Smooth muscle cell (in vitro differentiated cells): ENCODE data around the gene SMARCB1. TPM values are rescaled to one million over a fixed set of nuclear protein-coding genes. Genes with fewer than 3 reads are reported as not detected.

Source experiments
- DNase-seq: peaks from one replicate; lab custom pipeline; 2025; ENCODE audit not compliant: unreplicated experiment; lab: John Stamatoyannopoulos, UW
- H2AFZ ChIP-seq: fragments of 200-600 bp; sonication (generic); 2 replicates; pipeline ENCODE4 v1.6.0; 2016; ENCODE audit warnings: antibody characterized with exemption, low read depth, mild to moderate bottlenecking
- H3F3A ChIP-seq: fragments of 200-600 bp; sonication (generic); 2 replicates; pipeline ENCODE4 v1.6.0; 2017; ENCODE audit warnings: antibody characterized with exemption, low read depth
- H3K27ac ChIP-seq: fragments of 200-600 bp; sonication (generic); 2 replicates; pipeline ENCODE4 v1.5.1; 2016; ENCODE audit warnings: low read depth, mild to moderate bottlenecking
- H3K27me3 ChIP-seq: fragments of 200-600 bp; sonication (generic); 2 replicates; pipeline ENCODE4 v1.6.1; 2016; ENCODE audit warnings: low read depth, mild to moderate bottlenecking
- H3K36me3 ChIP-seq: fragments of 200-600 bp; sonication (generic); 2 replicates; pipeline ENCODE4 v1.5.1; 2016; ENCODE audit warnings: low read depth
- H3K4me1 ChIP-seq: fragments of 200-600 bp; sonication (generic); 2 replicates; pipeline ENCODE4 v1.5.1; 2016; ENCODE audit warnings: low read depth
- H3K4me2 ChIP-seq: fragments of 200-600 bp; sonication (generic); 2 replicates; pipeline ENCODE4 v1.6.0; 2016; ENCODE audit warnings: mild to moderate bottlenecking
- H3K4me3 ChIP-seq: fragments of 200-600 bp; sonication (generic); 2 replicates; pipeline ENCODE4 v1.5.1; 2016; ENCODE audit warnings: mild to moderate bottlenecking
- H3K79me2 ChIP-seq: fragments of 200-600 bp; sonication (generic); 2 replicates; pipeline ENCODE4 v1.6.0; 2016; ENCODE audit warnings: low read depth, mild to moderate bottlenecking
- H3K9ac ChIP-seq: fragments of 200-600 bp; sonication (generic); 2 replicates; pipeline ENCODE4 v1.6.0; 2016; ENCODE audit warnings: low read depth
- H3K9me3 ChIP-seq: fragments of 200-600 bp; sonication (generic); replicated peaks from 2 replicates; pipeline ENCODE4 v1.5.1; 2016; ENCODE audit warnings: low read depth
- H4K20me1 ChIP-seq: fragments of 200-600 bp; sonication (generic); 2 replicates; pipeline ENCODE4 v1.6.0; 2016; ENCODE audit warnings: low read depth
- WGBS: methylation state at CpG from one replicate; pipeline ENCODE4 v1.1.7; 2016; ENCODE audit warnings: low lambda C conversion rate; 5-methylcytosine and 5-hydroxymethylcytosine counted together
- polyA plus RNA-seq: library from polyadenylated mRNA; unstranded; fragments of >200 nt; fragmentation: Nextera tagmentation; extraction: Ambion mirVana; gene quantifications from 2 replicates; pipeline ENCODE4 v1.2.1, GENCODE V29; 2016
- total RNA-seq: library from RNA; depleted of rRNA; stranded (reverse); fragments of >200 nt; gene quantifications from 2 replicates; pipeline ENCODE4 v1.2.3, GENCODE V29; 2014
- TF ChIP-seq, protein P1 (sequence below): fragments of 200-600 bp; sonication (generic); IDR thresholded peaks from 2 replicates; pipeline ENCODE4 v1.5.1; 2017; ENCODE audit warnings: borderline replicate concordance, mild to moderate bottlenecking, antibody characterized with exemption; ENCODE audit not compliant: insufficient read depth, poor library complexity, severe bottlenecking

SMARCB1 gene
- total and polyA plus RNA-seq, 2 experiments from 2014 or later: 65.8 to 124 TPM

DNA sequence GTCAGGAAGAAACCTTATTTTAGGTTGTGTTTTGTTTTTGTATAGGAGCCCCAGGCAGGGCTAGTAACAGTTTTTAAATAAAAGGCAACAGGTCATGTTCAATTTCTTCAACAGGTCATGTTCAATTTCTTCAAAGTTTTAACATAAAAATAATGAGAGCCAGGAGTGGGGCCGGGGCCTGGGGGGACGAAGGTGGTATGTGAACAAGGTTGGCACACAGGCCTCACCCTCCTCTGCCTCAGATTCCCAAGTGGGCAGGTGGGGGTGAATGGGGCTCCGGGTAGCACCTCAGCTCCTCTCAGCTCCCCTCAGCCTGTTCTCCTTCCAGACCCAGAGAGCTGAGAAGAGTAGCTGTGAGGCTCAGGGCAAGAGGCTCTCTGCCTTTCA, 47.6 kb downstream of the SMARCB1 start:
- Histone ChIP-seq H2AFZ (no peak overlapping the region), H3K79me2 (peaks cover 14% of the 10 kb centered on the region), H3K27ac (no peak overlapping the region), H3K9ac (no peak overlapping the region), H3K36me3 (no peaks in the 10 kb centered on the region), H3K27me3 (no peaks in the 10 kb centered on the region), H3K4me2 (no peak overlapping the region), H3K4me1 (peaks cover 9% of the 10 kb centered on the region), H3F3A (peaks cover 22% of the 10 kb centered on the region), H3K9me3 (no peaks in the 10 kb centered on the region), H3K4me3 (no peak overlapping the region), H4K20me1 (peaks cover 47% of the 10 kb centered on the region)
- TF ChIP-seq, protein P1, sequence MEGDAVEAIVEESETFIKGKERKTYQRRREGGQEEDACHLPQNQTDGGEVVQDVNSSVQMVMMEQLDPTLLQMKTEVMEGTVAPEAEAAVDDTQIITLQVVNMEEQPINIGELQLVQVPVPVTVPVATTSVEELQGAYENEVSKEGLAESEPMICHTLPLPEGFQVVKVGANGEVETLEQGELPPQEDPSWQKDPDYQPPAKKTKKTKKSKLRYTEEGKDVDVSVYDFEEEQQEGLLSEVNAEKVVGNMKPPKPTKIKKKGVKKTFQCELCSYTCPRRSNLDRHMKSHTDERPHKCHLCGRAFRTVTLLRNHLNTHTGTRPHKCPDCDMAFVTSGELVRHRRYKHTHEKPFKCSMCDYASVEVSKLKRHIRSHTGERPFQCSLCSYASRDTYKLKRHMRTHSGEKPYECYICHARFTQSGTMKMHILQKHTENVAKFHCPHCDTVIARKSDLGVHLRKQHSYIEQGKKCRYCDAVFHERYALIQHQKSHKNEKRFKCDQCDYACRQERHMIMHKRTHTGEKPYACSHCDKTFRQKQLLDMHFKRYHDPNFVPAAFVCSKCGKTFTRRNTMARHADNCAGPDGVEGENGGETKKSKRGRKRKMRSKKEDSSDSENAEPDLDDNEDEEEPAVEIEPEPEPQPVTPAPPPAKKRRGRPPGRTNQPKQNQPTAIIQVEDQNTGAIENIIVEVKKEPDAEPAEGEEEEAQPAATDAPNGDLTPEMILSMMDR: no peak
- 94% methylated on average over 3 of the region's 3 CpGs for WGBS
- DNase-seq: no peak

DNA sequence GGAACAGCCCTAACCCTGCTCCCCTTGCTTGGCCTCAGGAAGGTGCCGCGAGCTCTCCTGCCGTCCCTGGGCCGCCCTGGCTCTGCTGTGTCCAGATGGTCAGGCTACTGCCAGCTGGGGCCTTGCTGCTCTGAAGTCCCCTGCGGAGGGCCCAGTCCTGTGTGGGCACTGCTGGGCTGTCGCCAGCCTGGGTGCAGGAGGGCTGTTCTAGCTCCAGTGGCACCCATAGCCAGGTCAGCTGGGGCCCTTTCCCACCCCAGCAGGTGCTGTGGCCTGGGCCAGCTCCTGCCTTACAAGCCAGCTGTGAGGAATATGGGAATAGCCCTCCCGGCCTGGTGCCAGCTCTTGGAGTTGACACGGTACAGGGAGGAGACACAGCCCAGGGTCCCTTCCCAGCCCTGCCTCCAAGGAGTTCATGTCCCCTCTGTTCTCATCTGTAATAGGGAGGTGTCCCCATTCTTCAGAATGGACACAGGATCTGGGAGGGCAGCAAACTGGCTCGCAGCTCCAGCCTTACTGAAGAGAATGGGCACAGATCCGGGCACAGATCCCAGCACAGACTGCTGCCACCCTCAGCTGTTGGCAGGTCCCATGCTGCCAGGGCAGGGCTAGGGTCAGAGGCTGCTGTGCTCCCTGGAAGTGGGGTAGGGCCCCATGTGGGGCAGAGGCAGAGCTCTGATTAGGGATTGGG, 48.2 kb downstream of the SMARCB1 start:
- Histone ChIP-seq H3K27me3 (no peaks in the 10 kb centered on the region), H3K36me3 (no peaks in the 10 kb centered on the region), H3K4me1 (peaks cover 9% of the 10 kb centered on the region), H3K4me3 (no peak overlapping the region), H3K9ac (no peak overlapping the region), H2AFZ (no peak overlapping the region), H3K27ac (no peak overlapping the region), H3F3A (peaks cover 18% of the 10 kb centered on the region), H3K4me2 (no peak overlapping the region), H4K20me1 (peaks cover 45% of the 10 kb centered on the region), H3K9me3 (no peaks in the 10 kb centered on the region), H3K79me2 (peaks cover 14% of the 10 kb centered on the region)
- TF ChIP-seq, protein P1: no peak
- DNase-seq: no peak
- WGBS: 98% methylated on average over 10 of the region's 10 CpGs

DNA sequence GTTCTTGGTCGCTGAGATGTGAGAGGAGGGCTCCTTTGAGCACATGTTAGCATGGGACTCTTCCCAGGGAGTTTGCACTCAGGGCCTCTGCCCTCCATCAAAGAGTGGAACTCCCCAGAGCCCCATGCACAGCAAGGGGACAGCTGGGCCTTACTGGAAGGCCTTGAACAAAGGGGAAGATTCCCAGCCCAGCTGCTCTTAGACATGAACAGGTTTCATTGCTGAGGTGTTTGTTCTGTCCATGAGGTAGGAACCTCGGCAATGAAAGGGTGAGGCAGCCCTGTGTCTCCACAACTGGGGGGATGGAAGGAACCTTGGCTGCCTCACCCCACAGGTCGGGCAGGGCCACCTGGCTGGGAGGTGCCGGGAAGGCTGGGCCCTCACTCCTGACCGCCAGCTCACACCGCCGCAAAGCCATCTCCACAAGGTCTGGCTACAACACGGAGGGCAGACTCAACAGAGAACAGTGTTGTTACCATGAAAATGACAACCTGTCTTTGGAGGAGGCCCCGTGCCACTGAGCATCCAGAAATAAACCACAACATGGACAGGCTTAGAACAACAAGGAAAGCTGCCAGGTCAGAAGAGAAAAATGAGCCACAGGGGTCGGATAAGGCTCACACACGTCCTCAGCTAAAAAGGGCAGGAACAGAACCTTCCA, 48.8 kb downstream of the SMARCB1 start:
- Histone ChIP-seq H3K9ac (no peak overlapping the region), H2AFZ (no peak overlapping the region), H3K36me3 (no peaks in the 10 kb centered on the region), H3K27ac (no peak overlapping the region), H3K4me3 (no peak overlapping the region), H3K27me3 (no peaks in the 10 kb centered on the region), H3K79me2 (peaks cover 13% of the 10 kb centered on the region), H3K9me3 (no peaks in the 10 kb centered on the region), H3F3A (peaks cover 13% of the 10 kb centered on the region), H4K20me1 (peaks cover 42% of the 10 kb centered on the region), H3K4me2 (no peak overlapping the region), H3K4me1 (peaks cover 9% of the 10 kb centered on the region)
- DNase-seq: no peak
- TF ChIP-seq, protein P1: no peak
- WGBS: 77% methylated on average over 11 of the region's 11 CpGs
